ENCODE data around the gene ABCC1.

The ABCC1 gene

DNA sequence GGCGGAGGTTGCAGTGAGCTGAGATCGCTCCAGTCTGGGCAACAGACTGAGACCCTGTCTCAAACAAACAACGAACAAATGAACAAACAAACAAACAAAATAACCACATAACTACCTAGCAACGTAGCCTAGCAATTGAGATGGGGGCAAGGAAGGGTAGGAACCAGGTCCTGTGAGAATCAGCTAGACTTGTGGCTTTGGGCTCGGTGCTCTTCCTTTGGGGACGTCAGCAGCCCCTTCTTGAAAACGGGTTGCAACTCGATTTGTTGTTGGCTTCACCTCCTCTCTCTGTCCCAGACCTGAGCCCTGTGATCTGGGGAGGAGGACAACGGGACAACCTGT lies 72.2 kb downstream of the ABCC1 start:
- DNase-seq: no peak

DNA sequence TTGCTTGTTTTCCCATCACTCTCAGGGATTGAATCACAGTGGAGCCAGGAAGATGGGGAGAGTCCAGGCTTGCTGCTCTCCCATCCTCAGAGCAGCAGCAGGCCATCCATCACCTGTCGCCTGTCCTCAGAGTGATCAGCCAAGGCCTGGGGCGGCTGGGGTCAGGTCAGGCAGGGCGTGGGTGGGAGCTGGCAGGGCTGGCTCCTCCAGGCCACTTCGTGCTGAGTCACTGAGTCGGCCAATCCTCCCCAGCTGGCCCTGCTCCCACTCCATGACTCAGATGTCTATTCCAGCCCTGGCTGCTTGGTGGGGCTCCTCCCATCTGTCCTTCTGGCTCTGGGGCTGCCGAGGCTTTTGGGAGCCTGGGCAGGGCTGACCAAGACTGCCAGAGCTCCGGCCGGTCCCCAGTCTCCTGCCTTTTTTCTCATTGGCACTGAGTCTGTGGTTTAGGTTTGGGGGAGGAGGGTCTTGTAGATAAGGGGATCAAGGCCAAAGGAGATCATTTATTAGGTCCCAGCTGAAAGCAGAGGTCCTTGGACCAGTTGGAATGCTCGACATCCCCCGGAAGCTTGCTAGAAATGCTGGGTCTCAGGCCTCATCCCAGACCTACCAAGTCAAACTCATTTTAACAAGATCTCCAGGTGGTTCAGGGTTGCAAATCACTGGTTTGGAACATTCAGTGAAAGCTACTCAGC lies 72.7 kb downstream of the ABCC1 start:
- DNase-seq: peak; percentile 82 to 95 (median 92)

- no peak for DNase-seq
These were observed 73.3 kb downstream of the ABCC1 start for GRCh38 chr16:16022683-16023064.

DNA sequence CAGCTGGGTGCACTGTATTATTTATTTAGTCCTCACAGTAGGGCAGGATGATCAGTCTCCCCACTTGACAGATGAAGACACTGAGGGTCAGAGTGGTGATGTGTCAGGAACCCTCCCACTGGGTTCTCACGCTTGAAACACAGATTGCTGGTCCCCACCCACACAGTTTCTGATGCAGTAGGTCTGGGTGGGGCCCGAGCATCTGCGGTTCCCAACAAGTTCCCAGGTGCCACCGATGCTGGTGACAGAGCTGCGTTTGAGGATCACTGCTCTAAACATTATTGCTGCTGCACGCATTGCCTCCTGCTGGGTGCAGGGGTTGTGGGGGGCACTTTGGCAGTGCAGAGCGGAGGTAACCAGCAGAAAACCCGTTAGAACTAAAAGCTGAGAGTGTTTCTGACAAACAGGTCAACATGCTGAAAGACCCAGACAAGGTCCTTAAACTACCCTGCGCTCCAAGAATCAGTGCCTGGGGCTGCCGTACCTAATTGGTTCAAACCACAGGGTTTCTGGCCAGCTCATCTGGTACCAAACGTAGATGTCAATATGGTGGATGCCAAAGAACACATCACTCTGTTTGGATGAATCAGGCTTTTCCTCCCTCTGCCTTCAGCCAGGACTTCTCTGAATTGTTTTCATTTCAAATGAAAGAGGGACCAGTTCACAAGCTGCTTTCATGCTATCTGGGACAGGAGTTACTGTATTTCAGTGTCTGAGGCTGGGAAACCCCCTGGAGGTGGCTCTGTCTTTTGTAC lies 76.0 kb downstream of the ABCC1 start:
- peak; percentile 27 to 68 (median 38) for DNase-seq

- DNase-seq: no peak
These were observed 78.4 kb downstream of the ABCC1 start for GRCh38 chr16:16027728-16028310.

DNA sequence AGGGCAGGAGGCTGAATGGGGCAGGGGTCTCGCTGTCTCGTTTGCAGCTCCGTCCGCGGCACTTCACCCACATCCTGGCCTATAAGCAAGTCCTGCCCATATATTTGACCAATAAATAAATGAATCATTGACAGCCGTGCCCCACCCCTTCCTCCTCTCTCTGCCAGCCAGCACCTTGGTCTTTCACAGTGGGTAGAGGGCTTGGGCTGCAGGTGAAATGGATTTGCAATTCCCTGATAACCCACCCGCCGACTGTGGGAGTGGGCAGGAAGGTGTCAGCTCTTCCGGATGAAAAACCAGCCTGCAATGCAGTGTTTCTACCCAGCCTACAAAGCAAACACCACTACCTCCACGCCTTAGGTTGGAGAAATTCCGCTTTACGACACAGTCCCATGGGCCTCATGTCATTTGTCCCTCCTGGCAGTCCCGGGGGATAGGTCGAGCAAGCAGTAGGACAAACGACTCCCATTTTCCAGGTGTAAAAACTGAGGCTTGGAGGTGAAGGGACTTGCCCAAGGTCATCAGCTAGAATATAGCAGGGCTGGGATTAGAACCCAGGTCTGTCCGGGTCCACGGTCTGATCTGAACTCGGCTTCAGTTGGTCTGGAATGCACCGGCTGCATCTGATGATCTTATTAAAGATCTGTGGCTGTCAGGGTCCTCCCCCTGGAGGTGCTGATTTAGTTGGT lies 79.0 kb downstream of the ABCC1 start:
- DNase-seq: no peak

- DNase-seq: no peak
These were observed 80.1 kb downstream of the ABCC1 start for GRCh38 chr16:16029431-16030011.

- DNase-seq: no peak
These were observed 81.0 kb downstream of the ABCC1 start for GRCh38 chr16:16030449-16030848.

- DNase-seq: no peak
These were observed 82.0 kb downstream of the ABCC1 start for GRCh38 chr16:16031401-16031800.

DNA sequence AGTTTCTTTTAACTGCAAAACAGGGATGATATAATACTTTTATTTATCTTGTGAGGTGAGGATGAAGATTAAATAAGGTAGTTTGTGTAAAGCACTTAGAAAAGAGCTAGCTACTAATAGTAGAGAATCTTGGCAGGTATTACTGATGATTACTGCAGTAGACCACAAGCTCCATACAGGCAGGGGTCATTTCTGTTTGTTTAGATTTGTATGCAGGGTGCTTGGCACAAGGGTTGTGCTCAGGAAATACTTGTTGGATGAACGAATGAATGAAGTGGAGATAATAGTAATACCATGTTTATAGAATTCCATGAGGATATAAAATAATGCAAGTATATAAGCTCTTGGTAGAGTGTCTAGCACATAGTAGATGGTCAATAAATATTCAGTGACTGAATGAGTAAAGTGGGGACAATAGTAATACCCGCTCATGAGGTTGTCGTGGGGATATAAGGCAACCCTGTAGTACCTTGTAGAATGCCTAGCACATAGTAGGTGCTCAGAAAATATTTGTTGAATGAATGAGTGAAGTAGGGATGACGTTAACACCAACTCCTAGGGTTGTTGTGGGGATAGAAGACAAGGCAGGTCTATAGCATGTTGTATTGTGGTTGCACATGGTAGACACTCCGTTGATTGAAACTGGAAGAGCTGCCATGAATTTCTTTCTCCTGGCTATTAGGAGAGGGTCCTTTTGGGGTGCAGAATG lies 83.0 kb downstream of the ABCC1 start:
- no peak for DNase-seq

DNA sequence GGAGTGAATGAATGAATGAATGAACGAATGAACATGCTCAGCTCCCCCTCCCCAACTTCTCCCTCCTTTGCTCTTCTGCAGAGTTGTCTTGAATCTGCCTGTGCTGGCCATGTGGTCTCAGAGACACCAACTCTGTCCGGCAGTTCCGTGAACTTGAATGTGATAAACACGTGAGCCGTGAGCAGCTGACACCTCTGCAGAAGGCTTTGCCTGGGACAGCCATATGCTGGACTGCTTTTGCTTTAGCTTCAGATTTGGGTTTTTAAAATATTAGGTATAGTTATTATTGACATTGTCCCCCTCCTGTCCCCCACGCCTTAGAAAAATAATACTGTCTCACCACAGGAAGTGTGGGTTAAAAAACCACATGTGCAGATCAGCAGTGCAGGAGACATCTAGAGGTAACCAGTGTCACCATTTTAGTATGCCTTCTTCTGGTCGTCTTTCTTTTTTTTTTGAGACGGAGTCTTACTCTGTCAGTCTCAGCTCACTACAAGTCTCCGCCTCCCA lies 83.8 kb downstream of the ABCC1 start:
- peak in 2 of 3 donors; percentile 11 to 19 for DNase-seq

DNA sequence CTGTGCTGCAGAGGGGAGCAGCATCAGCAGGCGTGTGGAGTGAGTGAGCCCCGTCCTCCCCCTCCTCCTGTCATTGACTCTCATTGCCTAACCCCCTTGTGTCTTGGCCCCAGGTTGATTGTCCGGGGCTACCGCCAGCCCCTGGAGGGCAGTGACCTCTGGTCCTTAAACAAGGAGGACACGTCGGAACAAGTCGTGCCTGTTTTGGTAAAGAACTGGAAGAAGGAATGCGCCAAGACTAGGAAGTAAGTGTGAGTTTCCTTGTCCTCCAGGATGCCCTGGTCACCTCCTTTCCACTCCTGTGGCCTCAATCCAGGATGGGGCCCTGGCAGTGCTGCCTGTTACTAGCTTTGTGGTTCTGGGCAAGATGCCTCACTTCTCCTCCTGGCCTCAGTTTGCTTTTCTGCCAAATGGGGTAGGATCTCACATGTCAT lies 87.0 kb downstream of the ABCC1 start:
- no peak for DNase-seq

GRCh38 chr16:16037521-16037920 lies 88.1 kb downstream of the ABCC1 start:
- peak; percentile 48 to 70 (median 64) for DNase-seq

- DNase-seq: no peak
These were observed 88.6 kb downstream of the ABCC1 start for GRCh38 chr16:16037970-16038369.

- DNase-seq: no peak
These were observed 89.5 kb downstream of the ABCC1 start for GRCh38 chr16:16038950-16039349.

DNA sequence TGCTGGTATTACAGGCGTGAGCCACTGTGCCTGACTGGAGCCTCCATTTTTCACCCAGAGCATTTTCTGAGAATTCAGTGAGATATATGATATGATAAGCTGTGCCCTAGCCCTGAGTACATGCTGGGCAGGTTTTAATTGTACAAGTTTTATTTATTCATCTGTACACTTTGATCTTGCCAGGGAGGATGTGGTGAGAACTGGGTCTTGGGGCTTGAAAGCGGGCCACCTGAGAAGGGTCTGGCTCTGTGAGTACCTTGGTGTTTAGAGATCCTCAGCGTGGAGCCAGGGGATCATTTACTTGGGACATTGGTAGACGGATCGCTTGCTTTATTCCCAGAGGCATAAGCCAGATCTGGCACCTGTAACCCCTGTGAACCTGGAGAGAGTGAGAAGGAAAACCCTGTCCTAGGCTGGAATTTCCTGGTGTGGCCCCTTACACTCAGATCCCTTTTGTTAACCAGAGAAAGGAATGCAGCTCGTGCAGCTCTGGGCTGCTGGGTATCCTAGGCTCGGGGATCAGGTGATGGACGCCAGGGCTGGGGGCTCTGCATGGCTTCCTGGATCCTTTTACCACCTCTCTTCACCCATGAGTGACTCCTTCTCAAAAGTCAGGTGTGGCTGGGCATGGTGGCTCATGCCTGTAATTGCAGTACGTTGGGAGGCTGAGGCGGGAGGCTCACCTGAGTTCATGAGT lies 91.9 kb downstream of the ABCC1 start:
- no peak for DNase-seq

- no peak for DNase-seq
These were observed 92.7 kb downstream of the ABCC1 start for GRCh38 chr16:16042076-16042475.

GRCh38 chr16:16045296-16045695 lies 95.9 kb downstream of the ABCC1 start:
- DNase-seq: no peak

DNA sequence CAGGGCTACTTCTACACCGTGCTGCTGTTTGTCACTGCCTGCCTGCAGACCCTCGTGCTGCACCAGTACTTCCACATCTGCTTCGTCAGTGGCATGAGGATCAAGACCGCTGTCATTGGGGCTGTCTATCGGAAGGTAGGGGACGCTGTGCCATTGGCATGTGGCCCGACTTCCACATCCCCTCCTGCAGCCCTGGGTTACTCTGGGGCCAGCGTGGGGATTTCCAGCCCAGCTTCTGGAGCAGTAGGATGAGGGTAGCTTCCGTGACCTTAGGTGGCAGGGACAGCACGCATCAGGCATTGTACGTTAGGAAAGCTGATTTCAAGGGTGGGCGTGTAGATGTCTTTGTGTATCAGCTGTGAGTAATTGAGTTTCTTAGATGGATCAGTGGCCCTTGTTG lies 96.5 kb downstream of the ABCC1 start:
- DNase-seq: peak; percentile 13 to 92 (median 60)

DNA sequence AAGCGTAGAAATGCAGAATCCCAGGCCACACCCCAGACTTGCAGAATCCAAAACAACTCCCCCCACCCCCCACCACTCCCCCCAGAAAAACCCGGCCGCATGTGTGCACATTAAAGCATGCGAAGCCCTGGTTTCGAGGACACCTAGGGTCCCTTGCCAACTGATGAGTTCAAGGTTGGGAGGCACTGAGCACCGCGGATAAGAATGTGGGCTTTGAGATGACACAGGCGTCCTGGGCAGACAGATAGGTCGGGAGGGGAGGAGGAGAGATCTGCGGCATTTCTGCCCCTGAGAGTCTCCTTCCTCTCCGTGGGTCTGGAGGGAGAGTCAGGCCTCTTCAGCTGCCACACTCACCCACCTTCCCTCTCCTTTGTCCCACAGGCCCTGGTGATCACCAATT lies 98.3 kb downstream of the ABCC1 start:
- no peak for DNase-seq

DNA sequence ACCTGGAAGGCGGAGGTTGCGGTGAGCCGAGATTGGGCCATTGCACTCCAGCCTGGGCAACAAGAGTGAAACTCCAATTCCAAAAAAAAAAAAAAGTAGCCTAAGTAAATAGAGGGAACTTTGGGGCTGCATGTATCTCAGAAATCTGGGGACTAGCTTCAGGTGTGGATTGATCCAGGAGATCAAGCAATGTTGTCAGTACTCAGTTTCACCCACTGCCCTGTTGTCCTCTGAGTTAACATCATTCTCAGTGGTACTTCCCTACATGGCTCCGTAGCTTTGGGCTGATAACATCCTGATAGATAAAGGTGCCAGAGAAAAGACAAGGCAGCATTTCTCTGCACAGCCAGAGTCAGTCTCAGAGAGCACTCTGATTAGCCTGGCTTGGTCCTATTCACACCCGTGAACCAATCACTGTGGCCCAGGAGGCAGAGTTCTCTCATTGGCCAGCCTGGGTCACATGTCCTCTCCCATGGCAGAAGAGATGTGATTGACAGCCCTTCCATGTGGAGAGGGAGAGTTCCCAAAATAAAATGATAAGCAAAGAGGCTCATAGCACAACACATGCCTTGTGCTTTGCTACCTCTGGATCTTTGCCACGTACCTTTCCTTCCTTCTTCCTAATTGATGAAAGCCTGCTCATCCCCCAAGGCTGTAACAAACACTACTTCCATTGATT lies 99.6 kb downstream of the ABCC1 start:
- DNase-seq: no peak

Data from suppressor macrophage treated with lipopolysaccharide for 1 hour (primary cell).